ENCODE data around the gene PPM1N.

DNA sequence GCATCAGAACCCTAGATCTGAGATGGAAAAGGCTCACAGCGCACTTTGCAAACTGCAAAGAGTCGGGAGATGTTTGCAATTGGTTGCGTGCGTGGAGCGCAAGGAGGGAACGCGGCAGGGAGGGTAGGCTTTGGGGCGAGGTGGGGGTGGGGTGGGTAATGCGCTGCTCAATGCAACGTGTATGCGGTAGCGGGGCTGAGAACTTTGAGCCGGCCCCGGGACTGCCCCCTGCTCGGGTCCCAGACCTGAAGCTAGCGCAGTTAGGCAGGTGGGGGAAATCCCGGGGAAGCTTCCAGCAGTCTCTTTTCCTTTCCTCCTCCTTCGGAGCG is 29.5 kb upstream of the PPM1N start:
- TF ChIP-seq, protein P1, sequence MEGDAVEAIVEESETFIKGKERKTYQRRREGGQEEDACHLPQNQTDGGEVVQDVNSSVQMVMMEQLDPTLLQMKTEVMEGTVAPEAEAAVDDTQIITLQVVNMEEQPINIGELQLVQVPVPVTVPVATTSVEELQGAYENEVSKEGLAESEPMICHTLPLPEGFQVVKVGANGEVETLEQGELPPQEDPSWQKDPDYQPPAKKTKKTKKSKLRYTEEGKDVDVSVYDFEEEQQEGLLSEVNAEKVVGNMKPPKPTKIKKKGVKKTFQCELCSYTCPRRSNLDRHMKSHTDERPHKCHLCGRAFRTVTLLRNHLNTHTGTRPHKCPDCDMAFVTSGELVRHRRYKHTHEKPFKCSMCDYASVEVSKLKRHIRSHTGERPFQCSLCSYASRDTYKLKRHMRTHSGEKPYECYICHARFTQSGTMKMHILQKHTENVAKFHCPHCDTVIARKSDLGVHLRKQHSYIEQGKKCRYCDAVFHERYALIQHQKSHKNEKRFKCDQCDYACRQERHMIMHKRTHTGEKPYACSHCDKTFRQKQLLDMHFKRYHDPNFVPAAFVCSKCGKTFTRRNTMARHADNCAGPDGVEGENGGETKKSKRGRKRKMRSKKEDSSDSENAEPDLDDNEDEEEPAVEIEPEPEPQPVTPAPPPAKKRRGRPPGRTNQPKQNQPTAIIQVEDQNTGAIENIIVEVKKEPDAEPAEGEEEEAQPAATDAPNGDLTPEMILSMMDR (IDR thresholded peaks at IDR 0.05), result no peak
- TF ChIP-seq ZFX (IDR thresholded peaks at IDR 0.05; ENCODE audit: borderline replicate concordance), result no peak
